ENCODE measurements around the gene CDH4. TPM values are rescaled to one million over a fixed set of nuclear protein-coding genes. Genes with fewer than 3 reads are reported as not detected.

CDH4 gene
- total RNA-seq, 1 experiment from 2014 or later: not detected

GRCh38 chr20:61673152-61673847 lies 421.2 kb downstream of the CDH4 start:
- H3K4me3 Mint-ChIP-seq (ENCODE audit: unreplicated experiment): no peak overlapping the region
- intact Hi-C loops (cut with micrococcal nuclease; ENCODE audit: unreplicated experiment): no loop called here
- H3K36me3 ChIP-seq (ENCODE audit: control insufficient read depth, insufficient read depth, low read length): no peaks in the 10 kb centered on the region

DNA sequence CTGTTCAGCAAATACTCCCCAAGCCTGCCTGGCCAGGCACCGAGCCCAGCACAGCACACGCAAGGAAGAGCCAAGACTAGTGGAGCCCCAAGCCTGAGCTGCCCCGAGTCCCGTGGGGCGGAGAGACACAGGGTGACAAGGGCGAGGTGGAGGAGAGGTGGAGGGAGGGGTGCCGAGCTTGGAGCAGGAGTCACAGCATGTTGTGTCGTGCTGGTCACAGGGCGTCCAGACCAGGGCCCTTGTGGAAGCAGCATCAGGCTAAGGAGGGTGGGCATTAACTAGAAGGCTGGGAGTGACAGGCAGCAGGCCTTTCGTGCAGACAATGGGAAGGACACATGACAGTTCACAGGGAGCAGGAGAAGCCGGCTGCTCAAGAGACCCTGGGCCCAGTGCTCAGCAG lies 422.1 kb downstream of the CDH4 start:
- Mint-ChIP-seq H3K9me3 (ENCODE audit: unreplicated experiment) (peaks cover 12% of the 10 kb centered on the region), H3K36me3 (ENCODE audit: insufficient read depth, unreplicated experiment) (no peaks in the 10 kb centered on the region), H3K4me3 (ENCODE audit: unreplicated experiment) (no peak overlapping the region), H3K4me1 (ENCODE audit: low read depth, unreplicated experiment) (no peaks in the 10 kb centered on the region), H3K27ac (ENCODE audit: unreplicated experiment) (no peak overlapping the region), H3K27me3 (ENCODE audit: insufficient read depth, unreplicated experiment) (peaks cover 42% of the 10 kb centered on the region)
- Histone ChIP-seq H3K36me3 (ENCODE audit: control insufficient read depth, insufficient read depth, low read length) (no peaks in the 10 kb centered on the region), H3K9me3 (0 out of 2 replicates have a peak, but pooled peaks cover 2% of the 10 kb centered on the region), H3K4me3 (ENCODE audit: low read depth, low read length) (no peak overlapping the region), H3K27me3 (replicated peaks; ENCODE audit: control insufficient read depth, insufficient read depth, low read length) (no peaks in the 10 kb centered on the region), H3K4me1 (no peaks in the 10 kb centered on the region)
- no peak for TF ChIP-seq CTCF (IDR thresholded peaks at IDR 0.05; ENCODE audit: insufficient read depth in 1 of 2, low read depth in 1 of 2, low read length in 1 of 2, severe bottlenecking in 1 of 2, unreplicated experiment in 1 of 2)
- intact Hi-C loops (cut with micrococcal nuclease; ENCODE audit: unreplicated experiment): no loop called here
- POLR2A ChIA-PET: no interaction called here
- CTCF ChIA-PET: no interaction called here
- DNase-seq: no peak
- BruUV-seq (replicated peaks): no TSS peak

More at GRCh38 chr20:61673152-61673847, 421.2 kb downstream of the CDH4 start:
- H3K27ac Mint-ChIP-seq (ENCODE audit: unreplicated experiment): no peak overlapping the region
- no peak for DNase-seq
- no peaks in the 10 kb centered on the region for H3K4me1 ChIP-seq
- 0 out of 2 replicates have a peak, but pooled peaks cover 2% of the 10 kb centered on the region for H3K9me3 ChIP-seq
- H3K27me3 ChIP-seq (replicated peaks; ENCODE audit: control insufficient read depth, insufficient read depth, low read length): no peaks in the 10 kb centered on the region
- POLR2A ChIA-PET: no interaction called here
- H3K9me3 Mint-ChIP-seq (ENCODE audit: unreplicated experiment): peaks cover 12% of the 10 kb centered on the region
- H3K4me1 Mint-ChIP-seq (ENCODE audit: low read depth, unreplicated experiment): no peaks in the 10 kb centered on the region
- BruUV-seq (replicated peaks): no TSS peak
- H3K4me3 ChIP-seq (ENCODE audit: low read depth, low read length): no peak overlapping the region
- H3K36me3 Mint-ChIP-seq (ENCODE audit: insufficient read depth, unreplicated experiment): no peaks in the 10 kb centered on the region
- peaks cover 45% of the 10 kb centered on the region for H3K27me3 Mint-ChIP-seq (ENCODE audit: insufficient read depth, unreplicated experiment)
- TF ChIP-seq CTCF (IDR thresholded peaks at IDR 0.05; ENCODE audit: insufficient read depth in 1 of 2, low read depth in 1 of 2, low read length in 1 of 2, severe bottlenecking in 1 of 2, unreplicated experiment in 1 of 2): no peak
- CTCF ChIA-PET: no interaction called here

- Histone ChIP-seq H3K9me3 (0 out of 2 replicates have a peak, but pooled peaks cover 2% of the 10 kb centered on the region), H3K27me3 (replicated peaks; ENCODE audit: control insufficient read depth, insufficient read depth, low read length) (no peaks in the 10 kb centered on the region), H3K36me3 (ENCODE audit: control insufficient read depth, insufficient read depth, low read length) (no peaks in the 10 kb centered on the region), H3K4me1 (no peaks in the 10 kb centered on the region), H3K4me3 (ENCODE audit: low read depth, low read length) (no peak overlapping the region)
- Mint-ChIP-seq H3K27ac (ENCODE audit: unreplicated experiment) (no peak overlapping the region), H3K9me3 (ENCODE audit: unreplicated experiment) (peaks cover 12% of the 10 kb centered on the region), H3K4me3 (ENCODE audit: unreplicated experiment) (no peak overlapping the region), H3K4me1 (ENCODE audit: low read depth, unreplicated experiment) (no peaks in the 10 kb centered on the region), H3K36me3 (ENCODE audit: insufficient read depth, unreplicated experiment) (no peaks in the 10 kb centered on the region), H3K27me3 (ENCODE audit: insufficient read depth, unreplicated experiment) (peaks cover 41% of the 10 kb centered on the region)
- no peak for TF ChIP-seq CTCF (IDR thresholded peaks at IDR 0.05; ENCODE audit: insufficient read depth in 1 of 2, low read depth in 1 of 2, low read length in 1 of 2, severe bottlenecking in 1 of 2, unreplicated experiment in 1 of 2)
- no TSS peak for BruUV-seq (replicated peaks)
- POLR2A ChIA-PET: no interaction called here
- CTCF ChIA-PET: no interaction called here
- no peak for DNase-seq
- intact Hi-C loops (cut with micrococcal nuclease; ENCODE audit: unreplicated experiment): no loop called here
These were observed 422.6 kb downstream of the CDH4 start for GRCh38 chr20:61674688-61675087.
